K562 (cell line): Measurements from ENCODE around the gene TRIP6. TPM values are rescaled to one million over a fixed set of nuclear protein-coding genes. Genes with fewer than 3 reads are reported as not detected.

Experiments
- ATAC-seq: fragments of 200-7000 bp; cut with Tn5 transposase; 3 replicates; pipeline ENCODE4 v1.9.1; 2020; ENCODE audit warnings: moderate library complexity
- BruUV-seq: library from RNA; stranded (reverse); fragments of 400-500 nt; replicated peaks from 2 replicates; lab custom pipeline; 2021; lab: Mats Ljungman, UMichigan
- CTCF ChIA-PET: fragments of 300-600 bp; formaldehyde crosslinking; extraction: SDS; loops from one replicate; lab custom pipeline; 2021; ENCODE audit warnings: low intra/inter-chr PET ratio; lab: Yijun Ruan, JAX
- POLR2A ChIA-PET: fragments of 300-600, 350-650 bp; sonication (Branson Sonifier 250); formaldehyde crosslinking; extraction: SDS; loops from one replicate; lab custom pipeline; 2021; ENCODE audit warnings: antibody characterized with exemption, inconsistent platforms; lab: Yijun Ruan, JAX
- DNase-seq, 4 experiments: peaks; one replicate each; pipeline versions ENCODE4 v3.0.0 to v3.0.0-alpha.2; 2011 to 2018; ENCODE audit warnings: low spot score in 3 of 4, mixed read lengths in 3 of 4; ENCODE audit errors: extremely low read depth in 1 of 4
- FAIRE-seq: peaks from 2 replicates; lab custom pipeline; 2011; peaks lifted over from hg19 to GRCh38; lab: Jason Lieb, UNC
- H2AFZ ChIP-seq: 2 replicates; pipeline ENCODE4 v1.6.0; 2011; ENCODE audit warnings: low read depth, low read length, control low read depth, inconsistent platforms
- H3K27ac ChIP-seq: fragments of 200-600 bp; 3 replicates; pipeline ENCODE4 v1.8.0; 2011; ENCODE audit warnings: low read depth, mild to moderate bottlenecking, control low read depth, inconsistent platforms, low read length, moderate library complexity, mixed read lengths; ENCODE audit errors: extremely low read depth
- H3K27me3 ChIP-seq, 2 experiments: fragments of 300-600 bp in 1 of 2; 2 replicates in 1 of 2; 3 replicates in 1 of 2; pipeline versions ENCODE4 v1.6.0 to v1.8.0; 2011; ENCODE audit warnings: inconsistent platforms in 2 of 2, low read length in 2 of 2, mild to moderate bottlenecking in 1 of 2, mixed read lengths in 1 of 2, moderate library complexity in 1 of 2; ENCODE audit not compliant: control insufficient read depth in 2 of 2, insufficient read depth in 2 of 2
- H3K36me3 ChIP-seq: fragments of 300-600 bp; 3 replicates; pipeline ENCODE4 v1.8.0; 2011; ENCODE audit warnings: mild to moderate bottlenecking, low read length, inconsistent platforms; ENCODE audit not compliant: control insufficient read depth, insufficient read depth
- H3K4me1 ChIP-seq, 2 experiments: fragments of 200-600 bp in 1 of 2; replicated peaks in 1 of 2; 2 replicates in 1 of 2; 3 replicates in 1 of 2; pipeline versions ENCODE4 v1.5.1 to v1.8.0; 2011; ENCODE audit warnings: inconsistent platforms in 2 of 2, low read length in 2 of 2, mild to moderate bottlenecking in 1 of 2, mixed read lengths in 1 of 2, moderate library complexity in 1 of 2; ENCODE audit not compliant: control insufficient read depth in 2 of 2, insufficient read depth in 2 of 2
- H3K4me2 ChIP-seq: 2 replicates; pipeline ENCODE4 v1.6.1; 2011; ENCODE audit warnings: low read length, control low read depth, inconsistent platforms, mixed read lengths; ENCODE audit not compliant: insufficient read depth
- H3K4me3 ChIP-seq: fragments of 200-600 bp; sonication (generic), shearing (Covaris generic); 2 replicates; pipeline ENCODE4 v1.5.1; 2016; ENCODE audit warnings: control low read depth, inconsistent platforms
- H3K79me2 ChIP-seq: fragments of 200-600 bp; 3 replicates; pipeline ENCODE4 v1.8.0; 2011; ENCODE audit warnings: low read length, inconsistent platforms; ENCODE audit not compliant: control insufficient read depth, insufficient read depth
- H3K9ac ChIP-seq, 2 experiments: 2 replicates each; pipeline versions ENCODE4 v1.6.0 to v1.6.1; 2011; ENCODE audit warnings: low read depth in 2 of 2, low read length in 2 of 2, control low read depth in 1 of 2, inconsistent platforms in 1 of 2, mild to moderate bottlenecking in 1 of 2, mixed read lengths in 1 of 2; ENCODE audit not compliant: insufficient read depth in 1 of 2
- H3K9me1 ChIP-seq: one replicate; pipeline ENCODE4 v1.6.0; 2011; ENCODE audit warnings: inconsistent platforms, mild to moderate bottlenecking, low read length, moderate library complexity; ENCODE audit not compliant: control insufficient read depth, insufficient read depth
- H3K9me3 ChIP-seq: replicated peaks from 2 replicates; pipeline ENCODE4 v1.5.1; 2011; ENCODE audit warnings: low read depth, low read length, inconsistent platforms; ENCODE audit not compliant: control insufficient read depth, insufficient read depth
- H4K20me1 ChIP-seq: replicated peaks from 2 replicates; pipeline ENCODE4 v1.6.1; 2011; ENCODE audit warnings: low read length, inconsistent platforms, mixed read lengths; ENCODE audit not compliant: control insufficient read depth, insufficient read depth
- CBX1 ChIP-seq: sonication (generic); IDR thresholded peaks from 2 replicates; pipeline ENCODE4 v1.6.1; 2016; ENCODE audit warnings: antibody characterized with exemption, low read depth, mild to moderate bottlenecking
- MYC ChIP-seq, 2 experiments: fragments of 250-450 bp in 1 of 2; sonication (Bioruptor Pico) in 1 of 2; IDR thresholded peaks; 2 replicates each; pipeline versions ENCODE4 v1.5.1 to v1.6.1; 2012 to 2021; ENCODE audit warnings: low read depth in 2 of 2, borderline replicate concordance in 1 of 2, improper control_type of control experiment in 1 of 2, low read length in 1 of 2, mild to moderate bottlenecking in 1 of 2, moderate library complexity in 1 of 2
- PREB ChIP-seq: sonication (generic); formaldehyde crosslinking; IDR thresholded peaks from 2 replicates; pipeline ENCODE4 v1.8.1; 2023; ENCODE audit warnings: mild to moderate bottlenecking, missing genetic modification reagents
- SIRT6 ChIP-seq: IDR thresholded peaks from one replicate; pipeline ENCODE4 v1.6.1; 2012; ENCODE audit warnings: low read depth, mild to moderate bottlenecking, control low read depth, inconsistent platforms, low read length, moderate library complexity
- SMAD1 ChIP-seq: fragments of 150-350 bp; IDR thresholded peaks from 2 replicates; pipeline ENCODE4 v1.6.1; 2014; ENCODE audit warnings: low read length, low read depth; ENCODE audit not compliant: partially characterized antibody
- TCF3 ChIP-seq: sonication (generic); formaldehyde crosslinking; IDR thresholded peaks from 2 replicates; pipeline ENCODE4 v1.4.0; 2020; ENCODE audit warnings: mild to moderate bottlenecking, missing genetic modification reagents
- THAP12 ChIP-seq: fragments of 250-450 bp; sonication (Bioruptor Pico); IDR thresholded peaks from 2 replicates; pipeline ENCODE4 v1.9.0; 2021; ENCODE audit warnings: mild to moderate bottlenecking, inconsistent platforms
- ZNF146 ChIP-seq: IDR thresholded peaks from one replicate; pipeline ENCODE4 v1.6.1; 2018; ENCODE audit warnings: missing compliant biosample characterization; ENCODE audit not compliant: unreplicated experiment
- WGBS: fragments of 100-300 bp; shearing (Covaris generic); methylation state at CpG from one replicate; pipeline ENCODE4 v1.1.6; 2016; ENCODE audit warnings: low coverage, mixed read lengths; ENCODE audit not compliant: insufficient coverage; ENCODE audit errors: missing lambda C conversion rate; 5-methylcytosine and 5-hydroxymethylcytosine counted together
- in situ Hi-C: fragments of 300-500 bp; cut with MboI; formaldehyde crosslinking; loops from 4 replicates; pipeline ENCODE4 v1.15.0; 2018; ENCODE audit warnings: inconsistent platforms, mixed read lengths
- intact Hi-C: fragments of 100-400 bp; cut with micrococcal nuclease; formaldehyde crosslinking; loops from 2 replicates; pipeline ENCODE4 v1.14.2; 2022
- polyA plus RNA-seq, 8 experiments: library from polyadenylated mRNA; depleted of rRNA in 4 of 8; stranded (reverse) in 5 of 8; unstranded in 3 of 8; fragments of >200 nt; fragmentation: Nextera tagmentation in 2 of 8; fragmentation: Illumina TruSeq in 1 of 8; extraction: Ambion mirVana in 2 of 8; extraction: Trizol in 1 of 8; gene quantifications; 2 replicates each; pipeline versions ENCODE4 v1.2.1 to v1.2.3, GENCODE V29; 2011 to 2014; ENCODE audit warnings: inconsistent platforms in 1 of 8, missing spikeins in 1 of 8
- total RNA-seq, 7 experiments: library from RNA; depleted of rRNA in 6 of 7; stranded (reverse); fragments of >200 nt in 6 of 7; fragmentation: Illumina TruSeq in 2 of 7; extraction: Trizol in 2 of 7; gene quantifications; 2 replicates each; pipeline versions ENCODE4 v1.2.1 to v1.2.3, GENCODE V29; 2011 to 2021; ENCODE audit warnings: low replicate concordance in 1 of 7
- TF ChIP-seq, protein P1 (sequence below): sonication (generic); formaldehyde crosslinking; IDR thresholded peaks from 2 replicates; pipeline ENCODE4 v1.8.0; 2022; ENCODE audit warnings: missing genetic modification reagents, mild to moderate bottlenecking, moderate library complexity, borderline replicate concordance
- TF ChIP-seq, protein P2 (sequence below): IDR thresholded peaks from 2 replicates; pipeline ENCODE4 v1.6.1; 2011; ENCODE audit not compliant: insufficient read length; ENCODE audit errors: extremely low read depth
- TF ChIP-seq, protein P3 (sequence below): fragments of 250-450 bp; sonication (Bioruptor Pico); IDR thresholded peaks from 2 replicates; pipeline ENCODE4 v1.5.0; 2020; ENCODE audit warnings: mild to moderate bottlenecking
- TF ChIP-seq, protein P4 (sequence below): fragments of 250-450 bp; sonication (Bioruptor Pico); IDR thresholded peaks from 2 replicates; pipeline ENCODE4 v1.8.0; 2022; ENCODE audit warnings: moderate library complexity, mild to moderate bottlenecking, inconsistent platforms

Gene TRIP6
- total and polyA plus RNA-seq, 9 of the 15 experiments (the other 6 are each of a cell fraction or from before 2014, with no cell fraction given) = 5.9 to 141 (median 54.0) TPM

DNA sequence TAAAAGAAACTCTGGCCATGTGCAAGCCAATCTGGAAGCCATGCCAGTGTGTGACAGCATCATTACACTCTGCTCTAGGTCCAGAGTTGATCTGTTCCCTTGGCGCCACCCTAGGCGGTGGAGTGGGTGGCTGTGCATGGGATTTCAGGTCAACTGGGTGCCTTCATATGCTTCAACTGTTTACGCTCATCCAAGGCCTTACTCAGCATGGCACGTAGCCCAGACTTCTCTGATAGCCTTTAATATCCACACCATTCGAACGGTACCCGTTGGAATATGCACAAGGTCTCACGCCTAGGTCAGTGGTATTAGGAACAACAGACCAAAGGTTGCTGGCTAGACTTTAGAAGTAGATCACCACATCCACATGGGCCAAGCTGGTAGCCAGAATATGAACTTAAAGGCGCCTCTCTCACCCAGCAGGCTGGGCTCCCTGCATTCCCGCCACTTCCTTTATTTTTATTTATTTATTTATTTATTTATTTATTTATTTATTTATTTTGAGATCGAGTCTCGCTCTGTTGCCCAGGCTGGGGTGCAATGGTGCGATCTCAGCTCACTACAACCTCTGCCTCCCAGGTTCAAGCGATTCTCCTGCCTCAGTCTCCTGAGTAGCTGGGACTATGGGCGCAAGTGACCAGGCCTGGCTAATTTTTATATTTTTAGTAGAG, 47.2 kb downstream of the TRIP6 start:
- 57% methylated on average over 15 of the region's 15 CpGs for WGBS
- ATAC-seq = no peak
- no peak for DNase-seq
- no TSS peak for BruUV-seq
- H3K9ac ChIP-seq = peak overlapping the region in 1 of 2 experiments; percentile 1; a peak in 1 of 4 replicates
- H3K36me3 ChIP-seq = no peaks in the 10 kb centered on the region
- in situ Hi-C loops = loop anchor here (25.0 kb wide), 1 partner anchor 373 kb away; no protein-coding TSS in a partner anchor
- H3K9me3 ChIP-seq = no peaks in the 10 kb centered on the region
- no peaks in the 10 kb centered on the region for H3K79me2 ChIP-seq
- no peak overlapping the region for H3K4me3 ChIP-seq
- no peaks in the 10 kb centered on the region for H4K20me1 ChIP-seq
- intact Hi-C loops = no loop called here
- POLR2A ChIA-PET = no interaction called here
- peaks cover 4% of the 10 kb centered on the region in 2 experiments; a peak in 1 of 5 replicates for H3K4me1 ChIP-seq
- FAIRE-seq = no peak
- CTCF ChIA-PET = no interaction called here
- no peak overlapping the region for H3K27ac ChIP-seq
- no peaks in the 10 kb centered on the region for H3K27me3 ChIP-seq
- H2AFZ ChIP-seq = 0 out of 2 replicates have a peak overlapping the region, but pooled peaks have one; percentile 27
- H3K9me1 ChIP-seq = no peaks in the 10 kb centered on the region
- H3K4me2 ChIP-seq = no peak overlapping the region
- TF ChIP-seq ZNF146 (CRISPR knock-in tag) = no peak
- no peak for TF ChIP-seq MYC (IDR thresholded peaks at IDR 0.05; ENCODE audit: low read depth, low read length)
- no peak for TF ChIP-seq MYC (CRISPR knock-in tag; IDR thresholded peaks at IDR 0.05; ENCODE audit: borderline replicate concordance, low read depth)
- TF ChIP-seq, protein P1, sequence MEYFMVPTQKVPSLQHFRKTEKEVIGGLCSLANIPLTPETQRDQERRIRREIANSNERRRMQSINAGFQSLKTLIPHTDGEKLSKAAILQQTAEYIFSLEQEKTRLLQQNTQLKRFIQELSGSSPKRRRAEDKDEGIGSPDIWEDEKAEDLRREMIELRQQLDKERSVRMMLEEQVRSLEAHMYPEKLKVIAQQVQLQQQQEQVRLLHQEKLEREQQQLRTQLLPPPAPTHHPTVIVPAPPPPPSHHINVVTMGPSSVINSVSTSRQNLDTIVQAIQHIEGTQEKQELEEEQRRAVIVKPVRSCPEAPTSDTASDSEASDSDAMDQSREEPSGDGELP (CRISPR knock-in tag) = no peak
- TF ChIP-seq SIRT6 = no peak
- no peak for TF ChIP-seq SMAD1
- TF ChIP-seq, protein P2, sequence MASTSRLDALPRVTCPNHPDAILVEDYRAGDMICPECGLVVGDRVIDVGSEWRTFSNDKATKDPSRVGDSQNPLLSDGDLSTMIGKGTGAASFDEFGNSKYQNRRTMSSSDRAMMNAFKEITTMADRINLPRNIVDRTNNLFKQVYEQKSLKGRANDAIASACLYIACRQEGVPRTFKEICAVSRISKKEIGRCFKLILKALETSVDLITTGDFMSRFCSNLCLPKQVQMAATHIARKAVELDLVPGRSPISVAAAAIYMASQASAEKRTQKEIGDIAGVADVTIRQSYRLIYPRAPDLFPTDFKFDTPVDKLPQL = no peak
- no peak for TF ChIP-seq CBX1
- TF ChIP-seq TCF3 = no peak
- TF ChIP-seq, protein P3, sequence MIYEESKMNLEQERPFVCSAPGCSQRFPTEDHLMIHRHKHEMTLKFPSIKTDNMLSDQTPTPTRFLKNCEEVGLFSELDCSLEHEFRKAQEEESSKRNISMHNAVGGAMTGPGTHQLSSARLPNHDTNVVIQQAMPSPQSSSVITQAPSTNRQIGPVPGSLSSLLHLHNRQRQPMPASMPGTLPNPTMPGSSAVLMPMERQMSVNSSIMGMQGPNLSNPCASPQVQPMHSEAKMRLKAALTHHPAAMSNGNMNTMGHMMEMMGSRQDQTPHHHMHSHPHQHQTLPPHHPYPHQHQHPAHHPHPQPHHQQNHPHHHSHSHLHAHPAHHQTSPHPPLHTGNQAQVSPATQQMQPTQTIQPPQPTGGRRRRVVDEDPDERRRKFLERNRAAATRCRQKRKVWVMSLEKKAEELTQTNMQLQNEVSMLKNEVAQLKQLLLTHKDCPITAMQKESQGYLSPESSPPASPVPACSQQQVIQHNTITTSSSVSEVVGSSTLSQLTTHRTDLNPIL = no peak
- TF ChIP-seq PREB = no peak
- TF ChIP-seq THAP12 (CRISPR knock-in tag) = no peak
- TF ChIP-seq, protein P4, sequence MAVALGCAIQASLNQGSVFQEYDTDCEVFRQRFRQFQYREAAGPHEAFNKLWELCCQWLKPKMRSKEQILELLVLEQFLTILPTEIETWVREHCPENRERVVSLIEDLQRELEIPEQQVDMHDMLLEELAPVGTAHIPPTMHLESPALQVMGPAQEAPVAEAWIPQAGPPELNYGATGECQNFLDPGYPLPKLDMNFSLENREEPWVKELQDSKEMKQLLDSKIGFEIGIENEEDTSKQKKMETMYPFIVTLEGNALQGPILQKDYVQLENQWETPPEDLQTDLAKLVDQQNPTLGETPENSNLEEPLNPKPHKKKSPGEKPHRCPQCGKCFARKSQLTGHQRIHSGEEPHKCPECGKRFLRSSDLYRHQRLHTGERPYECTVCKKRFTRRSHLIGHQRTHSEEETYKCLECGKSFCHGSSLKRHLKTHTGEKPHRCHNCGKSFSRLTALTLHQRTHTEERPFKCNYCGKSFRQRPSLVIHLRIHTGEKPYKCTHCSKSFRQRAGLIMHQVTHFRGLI (CRISPR knock-in tag) = no peak
